Measurements from ENCODE around the gene HAGHL. TPM values are rescaled to one million over a fixed set of nuclear protein-coding genes. Genes with fewer than 3 reads are reported as not detected.

HAGHL gene
- polyA plus RNA-seq, 1 experiment = 7.0 TPM

DNA sequence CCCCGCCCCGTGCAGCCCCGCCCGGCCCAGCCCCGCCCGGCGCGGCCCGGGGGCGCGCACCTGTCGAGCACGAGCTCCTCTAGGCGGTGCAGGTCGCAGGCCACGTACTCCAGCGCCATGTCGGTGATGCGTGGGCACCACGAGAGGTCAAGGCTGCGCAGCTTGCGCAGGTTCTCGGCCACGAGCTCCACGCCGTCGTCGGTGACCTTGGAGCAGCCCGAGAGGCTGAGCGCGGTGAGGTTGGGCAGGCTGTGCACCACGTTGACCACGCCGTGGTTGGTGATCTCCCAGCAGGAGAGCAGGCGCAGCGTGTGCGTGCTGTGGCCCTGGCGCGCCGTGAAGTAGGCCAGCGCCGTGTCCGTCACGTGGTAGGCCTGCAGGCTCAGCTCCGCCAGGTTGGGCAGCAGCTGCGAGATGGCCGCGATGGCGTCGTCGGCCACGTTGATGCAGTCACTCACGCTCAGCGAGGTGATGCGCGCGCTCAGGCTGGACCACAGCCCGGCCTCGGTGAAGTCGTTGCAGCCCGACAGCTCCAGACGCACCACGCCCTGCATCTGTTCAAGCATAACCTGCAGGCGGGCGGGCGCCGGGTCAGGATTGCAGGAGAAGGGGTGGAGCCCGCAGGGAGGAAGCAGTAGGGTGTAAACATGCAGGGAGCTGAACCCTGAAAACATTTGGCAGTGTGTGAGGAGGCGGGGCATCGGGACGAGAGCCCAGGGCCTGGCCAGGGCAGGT is 31.4 kb upstream of the HAGHL start:
- Histone ChIP-seq H3K36me3 (ENCODE audit: control insufficient read depth, insufficient read depth, low read length) (no peaks in the 10 kb centered on the region), H3K27me3 (ENCODE audit: control insufficient read depth, insufficient read depth, low read length) (peaks cover 23% of the 10 kb centered on the region), H3K4me3 (ENCODE audit: low read depth, low read length) (no peak overlapping the region)
- TF ChIP-seq, protein P1, sequence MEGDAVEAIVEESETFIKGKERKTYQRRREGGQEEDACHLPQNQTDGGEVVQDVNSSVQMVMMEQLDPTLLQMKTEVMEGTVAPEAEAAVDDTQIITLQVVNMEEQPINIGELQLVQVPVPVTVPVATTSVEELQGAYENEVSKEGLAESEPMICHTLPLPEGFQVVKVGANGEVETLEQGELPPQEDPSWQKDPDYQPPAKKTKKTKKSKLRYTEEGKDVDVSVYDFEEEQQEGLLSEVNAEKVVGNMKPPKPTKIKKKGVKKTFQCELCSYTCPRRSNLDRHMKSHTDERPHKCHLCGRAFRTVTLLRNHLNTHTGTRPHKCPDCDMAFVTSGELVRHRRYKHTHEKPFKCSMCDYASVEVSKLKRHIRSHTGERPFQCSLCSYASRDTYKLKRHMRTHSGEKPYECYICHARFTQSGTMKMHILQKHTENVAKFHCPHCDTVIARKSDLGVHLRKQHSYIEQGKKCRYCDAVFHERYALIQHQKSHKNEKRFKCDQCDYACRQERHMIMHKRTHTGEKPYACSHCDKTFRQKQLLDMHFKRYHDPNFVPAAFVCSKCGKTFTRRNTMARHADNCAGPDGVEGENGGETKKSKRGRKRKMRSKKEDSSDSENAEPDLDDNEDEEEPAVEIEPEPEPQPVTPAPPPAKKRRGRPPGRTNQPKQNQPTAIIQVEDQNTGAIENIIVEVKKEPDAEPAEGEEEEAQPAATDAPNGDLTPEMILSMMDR (IDR thresholded peaks at IDR 0.05; ENCODE audit: insufficient read depth, low read depth, low read length) = no peak
- ChIA-PET POLR2A (no interaction called here), CTCF (no interaction called here)
- DNase-seq (ENCODE audit: low read depth) = no peak

DNA sequence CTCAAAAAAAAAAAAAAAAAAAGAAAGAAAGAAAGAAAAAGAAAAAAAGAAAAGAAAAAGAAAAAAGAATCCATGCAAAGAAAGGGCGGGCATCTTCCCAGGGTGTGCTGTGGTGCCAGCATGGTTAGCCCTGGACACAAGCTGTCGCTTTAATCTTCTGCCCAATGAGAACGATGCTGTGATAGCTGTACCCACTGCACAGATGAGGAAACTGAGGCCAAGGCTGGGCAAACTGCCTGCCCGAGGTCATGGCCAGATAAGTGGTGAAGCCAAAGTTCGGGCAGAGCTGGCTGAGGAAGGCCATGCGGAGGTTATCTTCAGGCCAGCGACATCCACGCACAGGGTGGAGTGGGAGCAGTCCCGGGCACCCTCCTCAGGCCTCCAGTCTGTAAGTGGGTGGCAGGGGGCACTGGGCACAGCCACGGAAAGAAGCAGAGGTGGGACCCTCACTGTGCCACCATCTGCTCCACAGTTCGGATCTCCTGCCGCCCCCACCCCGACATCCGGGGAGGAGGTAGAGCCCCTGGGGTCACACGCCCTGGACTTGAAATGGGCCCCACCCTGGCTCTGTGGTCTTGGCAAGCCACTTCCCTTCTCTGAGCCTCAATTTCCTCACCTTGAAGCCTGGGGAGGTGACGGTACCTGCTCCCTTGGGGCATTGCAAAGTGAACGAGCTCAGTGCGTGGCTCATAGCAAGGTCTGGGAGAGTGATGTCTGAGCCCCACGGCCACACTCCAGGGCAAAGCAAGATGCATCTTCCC is 27.8 kb upstream of the HAGHL start:
- CTCF ChIA-PET = interaction anchor here (0.8 to 1.5 kb wide), 2 partner anchors 13 to 87 kb away, joined by 3 read pairs; no protein-coding TSS in a partner anchor
- H3K27me3 ChIP-seq (ENCODE audit: control insufficient read depth, insufficient read depth, low read length) = peaks cover 32% of the 10 kb centered on the region

DNA sequence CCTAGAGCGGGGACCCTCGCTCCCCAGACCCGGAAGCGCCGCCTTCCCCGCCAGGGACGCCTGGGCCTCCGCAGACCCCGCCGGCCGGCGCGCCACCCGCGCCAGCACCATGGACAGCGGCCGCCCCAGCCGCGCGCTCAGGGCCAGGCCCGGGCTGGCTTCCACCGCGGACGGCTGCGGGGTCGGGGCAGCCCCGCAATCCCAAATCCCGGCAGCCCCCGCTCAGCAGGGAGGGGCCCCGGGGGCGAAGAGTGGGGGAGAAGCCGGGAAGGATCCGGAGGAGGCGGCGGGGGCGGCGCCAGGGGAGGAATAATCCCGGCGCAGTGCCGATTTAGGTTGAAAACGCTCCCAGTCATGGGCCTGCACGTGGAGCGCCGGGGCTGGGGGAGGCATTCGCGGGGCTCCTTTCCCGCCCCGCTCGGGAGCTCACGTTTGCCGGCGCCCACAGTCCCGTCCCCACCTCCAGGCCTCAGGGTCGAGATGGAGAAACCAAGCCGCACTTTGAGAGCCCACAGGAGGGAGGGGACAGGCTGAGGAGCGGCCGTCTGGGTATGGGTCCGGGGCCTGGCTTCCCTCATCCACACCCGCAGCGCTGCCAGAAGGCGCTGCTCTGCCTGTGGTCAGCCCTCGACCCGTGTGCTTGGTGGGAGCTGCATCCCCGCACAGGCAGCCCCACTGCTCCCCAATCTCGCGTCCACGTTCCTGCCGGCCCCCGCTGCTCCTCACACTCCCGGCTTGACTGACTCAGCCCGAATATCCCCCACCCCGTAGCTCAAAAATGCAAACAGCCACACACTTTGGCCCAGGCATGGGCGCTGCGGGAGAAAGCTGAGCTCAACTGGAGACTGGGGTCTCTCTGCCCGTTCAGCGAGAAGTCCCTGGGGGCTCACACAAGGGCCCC is 26.0 kb upstream of the HAGHL start:
- ChIA-PET CTCF (interaction anchor here (0.6 to 4.2 kb wide), 4 partner anchors 11 to 85 kb away, joined by 3 to 13 read pairs (median 6); no protein-coding TSS in a partner anchor), POLR2A (no interaction called here)
- Histone ChIP-seq H3K4me3 (ENCODE audit: low read depth, low read length) (no peak overlapping the region), H3K27me3 (ENCODE audit: control insufficient read depth, insufficient read depth, low read length) (peaks cover 29% of the 10 kb centered on the region), H3K36me3 (ENCODE audit: control insufficient read depth, insufficient read depth, low read length) (no peaks in the 10 kb centered on the region)
- DNase-seq (ENCODE audit: low read depth) = no peak
- TF ChIP-seq, protein P1 (IDR thresholded peaks at IDR 0.05; ENCODE audit: insufficient read depth, low read depth, low read length) = no peak

More for the DNA sequence above, 27.8 kb upstream of the HAGHL start:
- Histone ChIP-seq H3K4me3 (ENCODE audit: low read depth, low read length) (no peak overlapping the region), H3K36me3 (ENCODE audit: control insufficient read depth, insufficient read depth, low read length) (no peaks in the 10 kb centered on the region)
- no peak for DNase-seq (ENCODE audit: low read depth)
- TF ChIP-seq, protein P1 (IDR thresholded peaks at IDR 0.05; ENCODE audit: insufficient read depth, low read depth, low read length) = no peak
- POLR2A ChIA-PET = no interaction called here

DNA sequence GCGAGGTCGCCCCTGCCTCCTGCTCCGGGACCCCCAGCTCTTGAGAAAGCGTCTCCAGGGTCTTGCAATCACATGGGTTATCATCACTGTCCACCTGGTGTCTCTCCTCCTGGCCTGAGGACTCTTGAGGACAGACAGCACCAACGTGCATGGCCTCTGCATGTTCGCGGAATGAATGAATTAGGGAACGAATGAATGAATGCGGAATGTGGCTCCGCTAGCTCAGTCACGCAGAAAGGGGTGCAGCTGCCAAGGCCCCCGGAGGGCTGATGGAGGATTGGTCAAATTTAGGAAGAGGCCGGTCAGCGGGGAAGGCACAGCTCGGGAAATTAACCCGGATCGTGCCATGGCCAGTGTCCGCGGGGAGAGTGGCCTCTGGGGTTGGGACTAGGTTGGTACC is 24.6 kb upstream of the HAGHL start:
- TF ChIP-seq, protein P1 (IDR thresholded peaks at IDR 0.05; ENCODE audit: insufficient read depth, low read depth, low read length) = no peak
- DNase-seq (ENCODE audit: low read depth) = no peak
- POLR2A ChIA-PET = no interaction called here
- Histone ChIP-seq H3K27me3 (ENCODE audit: control insufficient read depth, insufficient read depth, low read length) (peaks cover 34% of the 10 kb centered on the region), H3K4me3 (ENCODE audit: low read depth, low read length) (no peak overlapping the region), H3K36me3 (ENCODE audit: control insufficient read depth, insufficient read depth, low read length) (no peaks in the 10 kb centered on the region)
- CTCF ChIA-PET = interaction anchor here (1.0 to 4.2 kb wide), 4 partner anchors 10 to 83 kb away, joined by 3 to 13 read pairs (median 6); no protein-coding TSS in a partner anchor

All from BJ (cell line).